Neural cell (in vitro differentiated cells): Measurements from ENCODE around the gene CACNA2D4. TPM values are rescaled to one million over a fixed set of nuclear protein-coding genes. Genes with fewer than 3 reads are reported as not detected.

Source experiments
- H2AFZ ChIP-seq: fragments of 200-600, 300-800 bp; sonication (generic), shearing (Covaris generic); 2 replicates; pipeline ENCODE4 v1.6.0; 2014; ENCODE audit warnings: low read depth, mild to moderate bottlenecking, antibody characterized with exemption, low read length, moderate library complexity
- H3F3A ChIP-seq: fragments of 200-600 bp; shearing (Covaris generic); 2 replicates; pipeline ENCODE4 v1.6.1; 2016; ENCODE audit warnings: mild to moderate bottlenecking, moderate library complexity, mixed read lengths, antibody characterized with exemption, low read length; ENCODE audit not compliant: insufficient read depth, poor library complexity, severe bottlenecking
- H3K27ac ChIP-seq: fragments of 200-600, 300-800 bp; sonication (generic), shearing (Covaris generic); 2 replicates; pipeline ENCODE4 v1.5.1; 2014; ENCODE audit warnings: mild to moderate bottlenecking, low read length, moderate library complexity
- H3K27me3 ChIP-seq: fragments of 300-800, 200-600 bp; sonication (generic), shearing (Covaris generic); 2 replicates; pipeline ENCODE4 v1.6.0; 2014; ENCODE audit warnings: mild to moderate bottlenecking, low read depth, low read length, moderate library complexity; ENCODE audit not compliant: insufficient read depth
- H3K36me3 ChIP-seq: fragments of 300-800, 200-600 bp; sonication (generic), shearing (Covaris generic); 2 replicates; pipeline ENCODE4 v1.5.1; 2014; ENCODE audit warnings: mild to moderate bottlenecking, antibody characterized with exemption, low read length, moderate library complexity; ENCODE audit not compliant: insufficient read depth
- H3K4me2 ChIP-seq: fragments of 300-800, 200-600 bp; sonication (generic), shearing (Covaris generic); 2 replicates; pipeline ENCODE4 v1.6.0; 2014; ENCODE audit warnings: mild to moderate bottlenecking, low read length
- H3K4me3 ChIP-seq: fragments of 300-800, 200-600 bp; sonication (generic), shearing (Covaris generic); 2 replicates; pipeline ENCODE4 v1.5.1; 2014; ENCODE audit warnings: mild to moderate bottlenecking, low read length, moderate library complexity
- H3K79me2 ChIP-seq: fragments of 200-600 bp; shearing (Covaris generic); replicated peaks from 2 replicates; pipeline ENCODE4 v1.6.0; 2014; ENCODE audit warnings: mild to moderate bottlenecking, low read length, moderate library complexity; ENCODE audit not compliant: insufficient read depth
- H3K9ac ChIP-seq: fragments of 300-800, 200-600 bp; sonication (generic), shearing (Covaris generic); 2 replicates; pipeline ENCODE4 v1.6.1; 2016; ENCODE audit warnings: mild to moderate bottlenecking, low read length, mixed read lengths
- H3K9me2 ChIP-seq: fragments of 200-600 bp; shearing (Covaris generic); 2 replicates; pipeline ENCODE4 v1.6.1; 2016; ENCODE audit warnings: mild to moderate bottlenecking, low read length, mixed read lengths; ENCODE audit not compliant: insufficient read depth
- H3K9me3 ChIP-seq: fragments of 200-600, 300-800 bp; sonication (generic), shearing (Covaris generic); 2 replicates; pipeline ENCODE4 v1.6.1; 2016; ENCODE audit warnings: mild to moderate bottlenecking, mixed run types, low read length, moderate library complexity, mixed read lengths
- H4K20me1 ChIP-seq: fragments of 200-600 bp; shearing (Covaris generic); 2 replicates; pipeline ENCODE4 v1.6.1; 2016; ENCODE audit warnings: mild to moderate bottlenecking, mixed run types; ENCODE audit not compliant: insufficient read depth
- EP300 ChIP-seq: fragments of 450-650 bp; conservative IDR thresholded peaks from 2 replicates; pipeline ENCODE4 v1.6.1; 2014; ENCODE audit warnings: antibody characterized with exemption, mild to moderate bottlenecking, moderate library complexity; ENCODE audit not compliant: poor library complexity, severe bottlenecking
- EZH2 ChIP-seq: fragments of 200-600, 300-800 bp; shearing (Covaris generic), sonication (generic); IDR thresholded peaks from 2 replicates; pipeline ENCODE4 v1.6.1; 2014; ENCODE audit warnings: antibody characterized with exemption, low read length, borderline replicate concordance, mild to moderate bottlenecking; ENCODE audit not compliant: insufficient read depth, poor library complexity, severe bottlenecking
- MXI1 ChIP-seq: fragments of 450-650 bp; conservative IDR thresholded peaks from 2 replicates; pipeline ENCODE4 v1.6.1; 2014; ENCODE audit warnings: antibody characterized with exemption, mild to moderate bottlenecking; ENCODE audit not compliant: poor library complexity, severe bottlenecking
- POLR2AphosphoS5 ChIP-seq: IDR thresholded peaks from 2 replicates; pipeline ENCODE4 v1.6.1; 2012
- RAD21 ChIP-seq: fragments of 450-650 bp; conservative IDR thresholded peaks from 2 replicates; pipeline ENCODE4 v1.6.1; 2014; ENCODE audit warnings: antibody characterized with exemption, mild to moderate bottlenecking, moderate library complexity
- SMC3 ChIP-seq: fragments of 450-650 bp; conservative IDR thresholded peaks from 2 replicates; pipeline ENCODE4 v1.6.1; 2014; ENCODE audit warnings: antibody characterized with exemption, mild to moderate bottlenecking, moderate library complexity; ENCODE audit not compliant: poor library complexity
- TAF1 ChIP-seq: IDR thresholded peaks from 2 replicates; pipeline ENCODE4 v1.6.1; 2012; ENCODE audit warnings: low read depth
- polyA plus RNA-seq: library from polyadenylated mRNA; depleted of rRNA; stranded (reverse); fragments of >200 nt; gene quantifications from 2 replicates; pipeline ENCODE4 v1.2.3, GENCODE V29; 2014
- TF ChIP-seq, protein P1 (sequence below): fragments of 450-650 bp; IDR thresholded peaks from 2 replicates; pipeline ENCODE4 v1.5.1; 2014; ENCODE audit warnings: antibody characterized with exemption, mild to moderate bottlenecking, moderate library complexity; ENCODE audit not compliant: poor library complexity, severe bottlenecking
- TF ChIP-seq, protein P2 (sequence below): IDR thresholded peaks from 2 replicates; pipeline ENCODE4 v1.6.1; 2012; ENCODE audit warnings: borderline replicate concordance

CACNA2D4 gene
- polyA plus RNA-seq, 1 donor from 2014 or later = not detected

DNA sequence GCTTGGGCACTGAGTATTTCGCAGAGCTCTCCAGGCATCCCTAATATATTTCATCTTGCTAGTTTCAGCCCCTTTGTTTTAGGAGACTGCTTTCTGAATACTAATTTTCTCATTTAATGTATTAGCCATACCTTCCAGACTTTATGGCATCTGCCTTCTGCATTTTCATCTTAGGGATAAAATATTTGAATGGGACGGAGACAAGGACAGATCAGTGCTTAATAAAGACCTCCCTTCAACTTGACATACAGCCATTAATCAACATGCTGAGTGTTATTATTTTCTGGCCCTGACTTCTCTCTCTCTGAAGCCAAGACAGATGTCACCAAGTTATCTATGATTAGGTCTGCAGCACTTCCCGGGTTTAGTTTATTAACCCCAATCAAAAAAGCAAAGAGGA, 42.4 kb downstream of the CACNA2D4 start:
- Histone ChIP-seq H4K20me1 (no peaks in the 10 kb centered on the region), H3K9me2 (no peaks in the 10 kb centered on the region), H3K4me2 (no peak overlapping the region), H3K4me3 (no peak overlapping the region), H3F3A (no peaks in the 10 kb centered on the region), H2AFZ (no peak overlapping the region), H3K27ac (no peak overlapping the region), H3K79me2 (no peaks in the 10 kb centered on the region), H3K27me3 (no peaks in the 10 kb centered on the region), H3K9ac (no peak overlapping the region), H3K36me3 (no peaks in the 10 kb centered on the region), H3K9me3 (no peaks in the 10 kb centered on the region)
- TF ChIP-seq MXI1 (no peak), POLR2AphosphoS5 (no peak), RAD21 (no peak), TAF1 (no peak), SMC3 (no peak), EP300 (no peak), EZH2 (no peak)
- TF ChIP-seq, protein P1, sequence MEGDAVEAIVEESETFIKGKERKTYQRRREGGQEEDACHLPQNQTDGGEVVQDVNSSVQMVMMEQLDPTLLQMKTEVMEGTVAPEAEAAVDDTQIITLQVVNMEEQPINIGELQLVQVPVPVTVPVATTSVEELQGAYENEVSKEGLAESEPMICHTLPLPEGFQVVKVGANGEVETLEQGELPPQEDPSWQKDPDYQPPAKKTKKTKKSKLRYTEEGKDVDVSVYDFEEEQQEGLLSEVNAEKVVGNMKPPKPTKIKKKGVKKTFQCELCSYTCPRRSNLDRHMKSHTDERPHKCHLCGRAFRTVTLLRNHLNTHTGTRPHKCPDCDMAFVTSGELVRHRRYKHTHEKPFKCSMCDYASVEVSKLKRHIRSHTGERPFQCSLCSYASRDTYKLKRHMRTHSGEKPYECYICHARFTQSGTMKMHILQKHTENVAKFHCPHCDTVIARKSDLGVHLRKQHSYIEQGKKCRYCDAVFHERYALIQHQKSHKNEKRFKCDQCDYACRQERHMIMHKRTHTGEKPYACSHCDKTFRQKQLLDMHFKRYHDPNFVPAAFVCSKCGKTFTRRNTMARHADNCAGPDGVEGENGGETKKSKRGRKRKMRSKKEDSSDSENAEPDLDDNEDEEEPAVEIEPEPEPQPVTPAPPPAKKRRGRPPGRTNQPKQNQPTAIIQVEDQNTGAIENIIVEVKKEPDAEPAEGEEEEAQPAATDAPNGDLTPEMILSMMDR = no peak
- TF ChIP-seq, protein P2, sequence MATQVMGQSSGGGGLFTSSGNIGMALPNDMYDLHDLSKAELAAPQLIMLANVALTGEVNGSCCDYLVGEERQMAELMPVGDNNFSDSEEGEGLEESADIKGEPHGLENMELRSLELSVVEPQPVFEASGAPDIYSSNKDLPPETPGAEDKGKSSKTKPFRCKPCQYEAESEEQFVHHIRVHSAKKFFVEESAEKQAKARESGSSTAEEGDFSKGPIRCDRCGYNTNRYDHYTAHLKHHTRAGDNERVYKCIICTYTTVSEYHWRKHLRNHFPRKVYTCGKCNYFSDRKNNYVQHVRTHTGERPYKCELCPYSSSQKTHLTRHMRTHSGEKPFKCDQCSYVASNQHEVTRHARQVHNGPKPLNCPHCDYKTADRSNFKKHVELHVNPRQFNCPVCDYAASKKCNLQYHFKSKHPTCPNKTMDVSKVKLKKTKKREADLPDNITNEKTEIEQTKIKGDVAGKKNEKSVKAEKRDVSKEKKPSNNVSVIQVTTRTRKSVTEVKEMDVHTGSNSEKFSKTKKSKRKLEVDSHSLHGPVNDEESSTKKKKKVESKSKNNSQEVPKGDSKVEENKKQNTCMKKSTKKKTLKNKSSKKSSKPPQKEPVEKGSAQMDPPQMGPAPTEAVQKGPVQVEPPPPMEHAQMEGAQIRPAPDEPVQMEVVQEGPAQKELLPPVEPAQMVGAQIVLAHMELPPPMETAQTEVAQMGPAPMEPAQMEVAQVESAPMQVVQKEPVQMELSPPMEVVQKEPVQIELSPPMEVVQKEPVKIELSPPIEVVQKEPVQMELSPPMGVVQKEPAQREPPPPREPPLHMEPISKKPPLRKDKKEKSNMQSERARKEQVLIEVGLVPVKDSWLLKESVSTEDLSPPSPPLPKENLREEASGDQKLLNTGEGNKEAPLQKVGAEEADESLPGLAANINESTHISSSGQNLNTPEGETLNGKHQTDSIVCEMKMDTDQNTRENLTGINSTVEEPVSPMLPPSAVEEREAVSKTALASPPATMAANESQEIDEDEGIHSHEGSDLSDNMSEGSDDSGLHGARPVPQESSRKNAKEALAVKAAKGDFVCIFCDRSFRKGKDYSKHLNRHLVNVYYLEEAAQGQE = no peak

- Histone ChIP-seq H3K79me2 (no peaks in the 10 kb centered on the region), H3K27ac (no peak overlapping the region), H3K4me2 (no peak overlapping the region), H3K27me3 (no peaks in the 10 kb centered on the region), H4K20me1 (no peaks in the 10 kb centered on the region), H3K4me3 (no peak overlapping the region), H2AFZ (no peak overlapping the region), H3K9me3 (no peaks in the 10 kb centered on the region), H3F3A (no peaks in the 10 kb centered on the region), H3K9ac (no peak overlapping the region), H3K9me2 (no peaks in the 10 kb centered on the region), H3K36me3 (no peaks in the 10 kb centered on the region)
- TF ChIP-seq MXI1 (no peak), RAD21 (no peak), SMC3 (no peak), POLR2AphosphoS5 (no peak), TAF1 (no peak), EZH2 (no peak), EP300 (no peak)
- TF ChIP-seq, protein P2 = no peak
- TF ChIP-seq, protein P1 = no peak
Measured at GRCh38 chr12:1875608-1876007, 42.8 kb downstream of the CACNA2D4 start.
